ENCODE measurements around the gene SMC1B.
"Not testable (repeated sequence)": the region's sequence is repeated elsewhere in the genome, so short reads cannot be mapped to it uniquely, and the experiment has no call there.

Gene SMC1B

GRCh38 chr22:45335854-45336522 lies 77.4 kb downstream of the SMC1B start:
- no peak overlapping the region for H3K4me3 Mint-ChIP-seq
- H3K27ac Mint-ChIP-seq: no peak overlapping the region
- DNase-seq: no peak
- no peaks in the 10 kb centered on the region for H3K9me3 Mint-ChIP-seq
- ATAC-seq (replicated peaks): no peak
- no peaks in the 10 kb centered on the region for H3K4me1 Mint-ChIP-seq
- no peaks in the 10 kb centered on the region for H3K27me3 Mint-ChIP-seq
- H3K36me3 Mint-ChIP-seq: peaks cover 38 to 78% of the 10 kb centered on the region in 2 donors

- ATAC-seq (replicated peaks) (no peak), DNase-seq (no peak)
- no peaks in the 10 kb centered on the region for H3K9me3 Mint-ChIP-seq
- H3K27me3 Mint-ChIP-seq: no peaks in the 10 kb centered on the region
- H3K36me3 Mint-ChIP-seq: peaks cover 39 to 81% of the 10 kb centered on the region in 2 donors
- H3K27ac Mint-ChIP-seq: no peak overlapping the region
- H3K4me3 Mint-ChIP-seq: no peak overlapping the region
- H3K4me1 Mint-ChIP-seq: no peaks in the 10 kb centered on the region
Observed at GRCh38 chr22:45335021-45335818, 78.2 kb downstream of the SMC1B start.

- Mint-ChIP-seq H3K4me1 (no peaks in the 10 kb centered on the region), H3K27me3 (no peaks in the 10 kb centered on the region), H3K27ac (no peak overlapping the region), H3K4me3 (no peak overlapping the region), H3K36me3 (peaks cover 40 to 78% of the 10 kb centered on the region in 2 donors), H3K9me3 (no peaks in the 10 kb centered on the region)
- ATAC-seq (replicated peaks) (no peak), DNase-seq (no peak)
Observed at GRCh38 chr22:45334528-45334927, 78.9 kb downstream of the SMC1B start.

- H3K27ac Mint-ChIP-seq: no peak overlapping the region
- ATAC-seq (replicated peaks): no peak
- peaks cover 44 to 81% of the 10 kb centered on the region in 2 donors for H3K36me3 Mint-ChIP-seq
- no peak for DNase-seq
- no peaks in the 10 kb centered on the region for H3K27me3 Mint-ChIP-seq
- H3K9me3 Mint-ChIP-seq: no peaks in the 10 kb centered on the region
- no peaks in the 10 kb centered on the region for H3K4me1 Mint-ChIP-seq
- no peak overlapping the region for H3K4me3 Mint-ChIP-seq
Observed at GRCh38 chr22:45334068-45334467, 79.3 kb downstream of the SMC1B start.

GRCh38 chr22:45332001-45332400 lies 81.4 kb downstream of the SMC1B start:
- Mint-ChIP-seq H3K9me3 (no peaks in the 10 kb centered on the region), H3K27ac (no peak overlapping the region), H3K36me3 (peaks cover 34 to 78% of the 10 kb centered on the region in 2 donors), H3K4me1 (no peaks in the 10 kb centered on the region), H3K4me3 (no peak overlapping the region), H3K27me3 (no peaks in the 10 kb centered on the region)
- ATAC-seq (replicated peaks) (no peak), DNase-seq (no peak)

- DNase-seq (no peak), ATAC-seq (replicated peaks) (no peak)
- Mint-ChIP-seq H3K4me1 (no peaks in the 10 kb centered on the region), H3K9me3 (no peaks in the 10 kb centered on the region), H3K4me3 (no peak overlapping the region), H3K36me3 (peaks cover 33 to 72% of the 10 kb centered on the region in 2 donors), H3K27ac (no peak overlapping the region), H3K27me3 (no peaks in the 10 kb centered on the region)
Observed at GRCh38 chr22:45331486-45331885, 81.9 kb downstream of the SMC1B start.

- DNase-seq (no peak), ATAC-seq (replicated peaks) (no peak)
- Mint-ChIP-seq H3K27me3 (no peaks in the 10 kb centered on the region), H3K4me1 (no peaks in the 10 kb centered on the region), H3K4me3 (no peak overlapping the region), H3K9me3 (no peaks in the 10 kb centered on the region), H3K27ac (no peak overlapping the region), H3K36me3 (peaks cover 28 to 66% of the 10 kb centered on the region in 2 donors)
Observed at GRCh38 chr22:45330548-45330947, 82.9 kb downstream of the SMC1B start.

- ATAC-seq (replicated peaks) (no peak), DNase-seq (no peak)
- Mint-ChIP-seq H3K4me1 (peaks cover 0 to 2% of the 10 kb centered on the region in 2 donors), H3K27me3 (no peaks in the 10 kb centered on the region), H3K36me3 (peaks cover 29 to 66% of the 10 kb centered on the region in 2 donors), H3K9me3 (no peaks in the 10 kb centered on the region), H3K27ac (no peak overlapping the region), H3K4me3 (no peak overlapping the region)
Observed at GRCh38 chr22:45329530-45329936, 83.9 kb downstream of the SMC1B start.

GRCh38 chr22:45328822-45329529 lies 84.4 kb downstream of the SMC1B start:
- ATAC-seq (replicated peaks): no peak
- Mint-ChIP-seq H3K36me3 (peaks cover 31 to 63% of the 10 kb centered on the region in 2 donors), H3K4me3 (no peak overlapping the region), H3K4me1 (peaks cover 0 to 2% of the 10 kb centered on the region in 2 donors), H3K9me3 (no peaks in the 10 kb centered on the region), H3K27ac (peak overlapping the region; percentile 51), H3K27me3 (no peaks in the 10 kb centered on the region)
- no peak for DNase-seq

- H3K4me3 Mint-ChIP-seq; H3K27ac Mint-ChIP-seq; ATAC-seq (replicated peaks); H3K9me3 Mint-ChIP-seq; DNase-seq; H3K27me3 Mint-ChIP-seq; H3K4me1 Mint-ChIP-seq: not testable (repeated sequence)
- peaks cover 38 to 70% of the 10 kb centered on the region in 2 donors for H3K36me3 Mint-ChIP-seq
Observed at GRCh38 chr22:45328261-45328660, 85.1 kb downstream of the SMC1B start.

- no peak overlapping the region for H3K27ac Mint-ChIP-seq
- no peak overlapping the region for H3K4me3 Mint-ChIP-seq
- H3K27me3 Mint-ChIP-seq: no peaks in the 10 kb centered on the region
- no peak for ATAC-seq (replicated peaks)
- no peaks in the 10 kb centered on the region for H3K9me3 Mint-ChIP-seq
- H3K36me3 Mint-ChIP-seq: peaks cover 30 to 52% of the 10 kb centered on the region in 2 donors
- peaks cover 15 to 32% of the 10 kb centered on the region in 2 donors for H3K4me1 Mint-ChIP-seq
- DNase-seq: no peak
Observed at GRCh38 chr22:45324311-45324711, 89.1 kb downstream of the SMC1B start.

- H3K36me3 Mint-ChIP-seq: peaks cover 28 to 47% of the 10 kb centered on the region in 2 donors
- no peaks in the 10 kb centered on the region for H3K27me3 Mint-ChIP-seq
- no peak overlapping the region for H3K4me3 Mint-ChIP-seq
- H3K27ac Mint-ChIP-seq: peak overlapping the region; percentile 79
- H3K4me1 Mint-ChIP-seq: peaks cover 18 to 39% of the 10 kb centered on the region in 2 donors
- no peak for ATAC-seq (replicated peaks)
- no peaks in the 10 kb centered on the region for H3K9me3 Mint-ChIP-seq
- DNase-seq: no peak
Observed at GRCh38 chr22:45323695-45324094, 89.7 kb downstream of the SMC1B start.

GRCh38 chr22:45322873-45323525 lies 90.4 kb downstream of the SMC1B start:
- H3K27ac Mint-ChIP-seq: no peak overlapping the region
- H3K9me3 Mint-ChIP-seq: no peaks in the 10 kb centered on the region
- no peak for ATAC-seq (replicated peaks)
- no peak for DNase-seq
- H3K27me3 Mint-ChIP-seq: no peaks in the 10 kb centered on the region
- peaks cover 28 to 45% of the 10 kb centered on the region in 2 donors for H3K36me3 Mint-ChIP-seq
- no peak overlapping the region for H3K4me3 Mint-ChIP-seq
- peaks cover 24 to 46% of the 10 kb centered on the region in 2 donors for H3K4me1 Mint-ChIP-seq

- H3K36me3 Mint-ChIP-seq: peaks cover 26 to 38% of the 10 kb centered on the region in 2 donors
- DNase-seq (peak; percentile 13), ATAC-seq (replicated peaks) (peak; percentile 66 to 74)
- H3K27me3 Mint-ChIP-seq: no peaks in the 10 kb centered on the region
- H3K4me1 Mint-ChIP-seq: peaks cover 30 to 57% of the 10 kb centered on the region in 2 donors
- H3K4me3 Mint-ChIP-seq: peak overlapping the region; percentile 44 to 50
- H3K27ac Mint-ChIP-seq: peak overlapping the region; percentile 25
- no peaks in the 10 kb centered on the region for H3K9me3 Mint-ChIP-seq
Observed at GRCh38 chr22:45321827-45322226, 91.6 kb downstream of the SMC1B start.

Measured in stimulated activated naive B cell treated with anti-CD40 and anti-IgM and Interleukin-4, amounts not matched to agents 10 μg/mL and 1 μg/mL and 100 μg/mL, for 72 hours (primary cell).